Amniotic epithelial cell (primary cell): Measurements from ENCODE around the gene HECA.
"Not testable (repeated sequence)": the region's sequence is repeated elsewhere in the genome, so short reads cannot be mapped to it uniquely, and the experiment has no call there.

Experiments used
- DNase-seq: peaks from one replicate; pipeline ENCODE4 v3.0.0-alpha.2; 2010; ENCODE audit warnings: low read depth

Gene HECA

DNA sequence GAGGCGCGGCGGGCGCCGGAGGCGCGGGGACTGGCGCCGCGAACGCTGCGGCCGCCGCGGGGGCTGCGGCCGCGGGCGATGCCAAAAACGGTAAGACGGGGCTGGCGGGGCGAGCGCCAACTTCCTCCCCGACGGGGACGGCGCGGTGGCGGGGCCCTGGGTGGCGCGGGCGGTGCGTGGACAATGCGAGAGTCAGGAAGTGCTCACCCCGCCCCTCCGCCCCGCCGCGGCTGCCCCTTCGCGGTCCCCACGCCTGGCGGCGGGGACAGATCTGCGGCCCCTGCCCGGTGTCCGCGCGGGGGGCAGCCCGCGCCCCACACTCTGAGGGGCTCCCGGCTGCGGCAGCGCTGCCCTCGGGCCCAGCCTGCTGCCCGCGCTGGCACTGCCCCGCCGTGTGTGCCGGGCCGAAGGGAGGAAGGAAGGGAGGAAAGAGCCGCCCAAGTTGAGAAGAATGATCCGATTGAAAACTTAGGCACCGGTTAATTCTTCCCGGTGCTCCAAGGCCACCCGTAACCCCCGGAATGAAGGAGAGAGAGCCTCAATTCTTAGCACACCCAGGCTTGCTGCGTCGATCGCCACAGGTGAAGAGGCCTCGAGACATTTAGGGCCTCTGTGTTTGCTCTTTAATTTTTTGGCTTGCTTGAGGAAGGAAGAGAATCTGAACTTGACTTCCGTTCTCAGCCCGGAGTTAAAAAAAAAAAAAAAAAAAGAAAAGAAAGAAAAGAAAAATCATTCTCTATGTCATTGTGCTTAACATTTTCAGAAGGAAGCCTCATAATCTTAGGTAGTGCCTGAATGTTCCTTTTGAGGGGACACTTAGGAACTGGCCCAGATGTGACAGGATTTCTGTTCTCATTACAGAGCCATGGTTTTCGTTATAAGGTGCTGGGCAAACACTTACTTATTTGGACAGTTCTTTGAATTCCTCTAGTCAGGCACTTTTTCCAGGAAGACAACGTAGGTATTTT is 982 bp downstream of the HECA start:
- no peak for DNase-seq

DNA sequence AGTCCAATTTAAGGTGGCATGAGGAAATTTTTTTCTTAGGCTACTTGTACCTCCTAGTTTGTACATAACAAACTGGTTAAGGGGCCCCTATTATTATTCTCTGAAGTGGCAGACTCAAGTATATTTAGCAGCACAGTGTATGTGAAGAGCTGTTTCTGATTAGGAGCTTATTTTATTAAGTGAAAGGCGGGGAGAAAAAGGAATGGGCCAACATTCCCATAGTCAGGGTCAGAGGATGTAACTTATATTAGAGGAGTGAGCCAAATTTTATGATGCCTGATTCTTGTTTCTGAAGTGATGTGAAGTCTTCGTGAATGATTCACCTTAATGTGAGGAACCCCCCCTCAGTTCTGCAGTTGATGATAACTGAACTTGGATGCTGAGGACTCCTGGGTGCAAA is 2.8 kb downstream of the HECA start:
- DNase-seq: no peak

DNA sequence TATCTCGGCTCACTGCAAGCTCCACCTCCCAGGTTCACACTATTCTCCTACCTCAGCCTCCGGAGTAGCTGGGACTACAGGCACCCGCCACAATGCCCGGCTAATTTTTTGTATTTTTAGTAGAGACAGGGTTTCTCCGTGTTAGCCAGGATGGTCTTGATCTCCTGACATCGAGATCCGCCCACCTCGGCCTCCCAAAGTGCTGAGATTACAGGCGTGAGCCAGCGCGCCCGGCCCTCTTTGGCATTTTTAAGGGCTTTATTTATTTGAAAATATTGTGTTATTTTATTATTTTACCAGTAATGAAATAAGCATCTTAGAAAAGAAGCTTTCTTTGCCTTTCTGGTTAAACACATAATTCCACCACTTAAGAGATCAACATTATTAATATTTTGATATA is 6.0 kb downstream of the HECA start:
- not testable (repeated sequence) for DNase-seq

DNA sequence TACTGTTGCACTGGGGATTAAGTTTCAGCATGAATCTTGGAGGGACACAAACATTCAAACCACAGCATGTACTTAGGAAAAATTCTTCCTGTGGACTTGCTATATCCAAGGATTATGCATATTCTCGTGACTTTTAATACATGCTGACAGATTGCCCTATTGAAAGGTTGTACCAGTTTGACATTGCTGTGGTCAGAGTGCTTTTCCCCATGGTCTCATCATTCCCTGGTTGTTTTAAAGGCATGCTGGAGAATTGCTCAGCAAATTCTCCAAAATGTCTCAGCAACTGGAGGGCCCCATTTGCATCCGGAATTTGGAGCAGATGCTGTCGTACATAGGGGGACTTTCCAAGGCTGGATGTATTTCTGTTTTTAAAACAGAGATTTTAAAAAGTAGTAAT is 7.4 kb downstream of the HECA start:
- DNase-seq: no peak

DNA sequence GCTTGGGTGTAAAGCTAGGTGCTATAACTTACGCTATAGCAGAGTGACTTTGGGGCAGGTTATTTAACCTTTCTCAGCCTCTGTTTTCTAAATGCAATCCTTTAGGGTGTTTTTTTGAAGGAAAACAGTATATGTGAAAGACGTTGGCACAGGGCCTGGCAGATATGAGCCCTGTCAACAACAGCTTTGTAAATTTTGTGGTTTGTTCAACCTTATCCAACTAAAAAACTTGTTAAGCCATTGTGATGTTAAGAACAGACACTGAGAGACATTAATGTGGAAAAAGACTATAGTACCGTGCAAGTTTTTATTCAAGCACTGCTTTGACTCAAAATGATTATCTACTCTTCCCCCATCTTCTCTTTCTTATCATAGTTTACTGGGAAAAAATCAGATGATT is 8.2 kb downstream of the HECA start:
- DNase-seq: no peak

DNA sequence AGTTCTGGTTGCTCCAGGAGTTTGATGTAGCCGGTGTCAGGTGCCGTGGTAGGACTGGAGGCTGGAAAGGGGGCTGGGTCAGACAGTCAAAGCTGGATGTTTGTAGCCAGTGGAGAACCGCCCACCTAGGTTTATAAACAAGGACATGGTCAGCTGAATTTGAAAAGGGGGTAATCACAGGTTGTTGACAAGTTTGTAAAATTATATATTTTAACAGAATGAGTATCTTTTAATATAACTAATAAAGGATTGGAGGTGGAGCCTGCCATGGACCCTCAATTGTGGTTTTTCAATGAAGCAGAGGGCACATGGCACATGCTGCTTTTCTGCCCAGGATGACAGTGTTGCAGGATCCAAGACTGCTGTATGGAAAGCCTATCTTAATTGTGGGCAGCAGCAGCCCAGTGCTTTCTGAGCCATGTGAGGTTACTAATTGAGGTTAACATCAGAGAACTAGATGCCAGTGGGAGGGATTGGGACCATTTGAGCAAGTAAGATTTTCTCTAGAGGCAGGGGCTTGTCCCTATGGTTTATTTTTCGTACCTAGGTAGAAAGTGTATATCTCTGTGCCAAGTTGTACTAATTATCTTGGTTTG is 9.7 kb downstream of the HECA start:
- no peak for DNase-seq

DNA sequence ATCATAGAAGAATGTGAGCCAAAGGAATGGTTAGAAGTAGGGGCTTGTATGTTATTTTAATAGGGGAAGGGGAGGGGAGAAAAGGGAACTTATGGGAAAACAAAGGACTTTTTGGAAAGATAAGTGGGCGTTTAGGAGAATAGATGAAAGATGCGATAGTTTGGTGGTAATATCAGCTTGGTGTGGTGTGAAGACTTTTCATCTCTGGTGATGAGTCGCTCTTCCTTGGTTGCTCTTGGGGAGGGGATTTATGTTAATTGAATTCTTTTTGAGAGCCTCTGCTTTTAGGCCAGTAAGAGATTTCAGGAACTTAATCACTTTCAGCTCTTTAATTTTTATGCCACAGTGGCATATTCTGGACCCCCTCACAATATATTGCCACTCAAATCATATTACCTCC is 10.8 kb downstream of the HECA start:
- DNase-seq: no peak

DNA sequence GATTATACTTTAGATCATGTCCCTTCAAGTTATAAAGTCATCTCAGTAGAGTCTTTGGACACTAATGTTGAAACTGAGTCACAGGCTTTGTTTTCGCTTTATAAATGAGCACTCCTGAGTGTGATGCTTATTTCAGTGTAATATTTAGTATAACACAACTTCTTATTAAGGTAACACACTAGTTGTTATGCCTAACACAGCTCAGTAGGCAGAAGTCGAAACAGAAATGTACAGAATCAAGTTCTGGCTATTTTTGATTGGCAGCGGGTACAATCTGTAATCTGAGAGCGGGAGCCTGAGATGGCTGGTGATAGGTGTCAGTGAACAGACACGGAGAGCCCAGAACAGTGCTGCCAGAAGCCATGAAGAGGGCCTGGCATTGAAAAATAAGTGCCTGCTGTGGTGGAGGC is 11.4 kb downstream of the HECA start:
- no peak for DNase-seq

DNA sequence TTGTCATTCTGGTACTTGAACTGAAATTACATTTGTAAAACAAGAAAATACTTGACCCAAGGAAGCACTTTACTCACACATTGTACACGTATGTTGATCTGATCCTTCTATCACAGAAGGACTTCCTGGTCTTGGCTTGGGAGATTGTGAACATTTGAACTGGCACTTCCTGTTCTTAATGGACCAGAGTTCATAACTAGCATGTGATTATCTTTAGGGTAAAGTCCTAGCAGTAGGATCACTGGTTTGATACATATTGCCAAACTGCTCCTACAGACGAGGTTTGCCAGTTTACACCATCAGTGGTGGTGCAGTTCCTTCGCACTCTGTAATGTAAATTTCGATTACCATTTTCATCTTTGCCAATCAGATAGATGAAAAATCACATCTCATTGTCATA is 12.7 kb downstream of the HECA start:
- no peak for DNase-seq

DNA sequence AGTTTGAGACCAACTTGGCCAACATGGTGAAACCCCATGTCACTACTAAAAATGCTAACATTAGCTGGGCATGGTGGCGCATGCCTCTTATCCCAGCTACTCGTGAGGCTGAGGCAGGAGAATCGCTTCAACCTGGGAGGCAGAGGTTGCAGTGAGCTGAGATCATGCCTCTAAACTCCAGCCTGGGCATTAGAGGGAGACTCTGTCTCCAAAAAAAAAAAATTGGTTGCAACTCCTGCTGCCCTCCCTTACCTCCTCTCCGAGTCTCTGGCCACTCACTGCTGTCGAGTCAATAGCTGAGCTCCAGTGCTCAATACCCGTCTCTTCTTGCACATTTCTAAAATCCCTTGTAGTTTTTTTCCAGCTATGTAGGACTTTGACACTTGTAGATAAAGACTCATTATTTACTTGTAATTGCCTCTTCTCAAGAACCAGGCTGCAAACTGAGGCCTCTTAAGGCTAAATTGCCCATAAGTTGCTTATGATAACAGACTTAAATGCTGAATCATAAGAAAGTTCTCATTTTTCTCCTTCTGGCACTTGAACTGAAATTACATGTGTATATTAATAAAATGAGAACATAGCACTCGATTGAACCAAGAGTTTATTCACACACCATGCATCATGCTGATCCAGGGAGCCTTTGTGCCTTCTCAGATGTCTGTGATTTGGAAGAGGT is 13.8 kb downstream of the HECA start:
- DNase-seq: no peak

DNA sequence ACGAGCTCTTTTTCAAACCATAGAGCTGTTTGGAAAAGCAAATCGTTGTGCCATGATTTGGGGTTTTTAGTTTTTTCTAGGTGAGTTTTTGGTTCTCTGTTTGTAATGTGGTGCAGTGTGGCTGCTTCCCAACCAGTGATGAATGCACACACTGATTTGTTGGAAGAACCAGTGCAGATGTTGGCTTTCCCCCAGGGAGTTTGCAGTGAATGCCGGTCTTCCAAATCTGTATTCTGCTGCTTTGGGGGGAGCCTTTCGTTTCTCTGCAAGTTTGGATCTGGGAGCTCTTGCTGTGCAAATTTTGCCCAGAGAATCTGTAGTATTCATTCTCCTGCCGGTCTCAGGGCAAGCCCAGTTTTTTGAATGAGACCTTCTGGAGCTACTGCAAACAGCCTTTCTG is 14.5 kb downstream of the HECA start:
- no peak for DNase-seq

DNA sequence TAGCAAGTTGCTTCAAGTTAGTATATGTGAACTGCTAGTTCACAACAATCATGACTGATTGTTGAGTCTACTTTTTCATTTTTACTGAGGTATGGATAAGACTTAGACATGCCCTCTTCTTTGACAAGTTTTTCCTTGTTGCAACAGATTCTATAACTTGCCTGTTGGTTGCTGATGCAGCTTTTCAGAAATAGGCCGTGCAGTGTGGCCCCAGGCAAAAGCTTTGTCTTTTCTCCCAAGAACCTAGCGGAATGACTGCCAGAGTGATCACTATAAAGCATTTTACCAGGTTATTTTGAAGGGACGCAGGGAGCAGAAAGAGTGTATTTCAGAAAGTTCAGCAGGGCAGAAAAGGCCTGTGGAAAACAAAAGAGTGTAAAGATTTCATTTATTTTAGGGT is 16.0 kb downstream of the HECA start:
- DNase-seq: no peak

DNA sequence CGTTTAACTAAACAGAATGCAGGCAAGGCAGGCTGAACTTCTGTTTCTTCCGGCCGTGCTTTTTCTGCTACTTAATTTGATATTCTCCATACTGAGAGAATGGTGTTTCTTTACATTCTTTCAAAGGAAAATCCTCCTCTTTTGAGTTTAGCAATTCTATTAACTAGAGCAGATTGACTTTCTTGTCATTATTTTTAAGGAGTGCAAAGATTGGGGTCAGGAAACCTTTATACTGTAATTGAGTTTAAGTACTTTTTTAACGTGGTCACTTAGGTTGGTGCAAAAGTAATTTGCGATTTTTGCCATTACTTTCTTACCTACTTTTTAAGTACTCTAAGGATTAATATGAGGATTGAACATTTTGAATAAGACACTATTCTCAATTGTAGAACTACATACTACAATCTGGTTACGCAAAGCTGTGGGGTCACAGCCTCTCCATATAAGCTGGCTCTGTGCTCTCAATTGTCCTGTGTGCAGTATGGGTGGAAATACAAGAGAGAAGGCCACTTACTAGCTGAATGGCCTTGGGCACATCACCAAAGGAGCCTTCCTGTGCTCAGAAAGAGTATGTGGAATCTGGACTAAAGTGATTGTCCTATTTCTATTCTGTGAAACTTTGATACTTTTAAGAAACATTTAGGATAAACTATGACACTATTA is 16.7 kb downstream of the HECA start:
- no peak for DNase-seq

DNA sequence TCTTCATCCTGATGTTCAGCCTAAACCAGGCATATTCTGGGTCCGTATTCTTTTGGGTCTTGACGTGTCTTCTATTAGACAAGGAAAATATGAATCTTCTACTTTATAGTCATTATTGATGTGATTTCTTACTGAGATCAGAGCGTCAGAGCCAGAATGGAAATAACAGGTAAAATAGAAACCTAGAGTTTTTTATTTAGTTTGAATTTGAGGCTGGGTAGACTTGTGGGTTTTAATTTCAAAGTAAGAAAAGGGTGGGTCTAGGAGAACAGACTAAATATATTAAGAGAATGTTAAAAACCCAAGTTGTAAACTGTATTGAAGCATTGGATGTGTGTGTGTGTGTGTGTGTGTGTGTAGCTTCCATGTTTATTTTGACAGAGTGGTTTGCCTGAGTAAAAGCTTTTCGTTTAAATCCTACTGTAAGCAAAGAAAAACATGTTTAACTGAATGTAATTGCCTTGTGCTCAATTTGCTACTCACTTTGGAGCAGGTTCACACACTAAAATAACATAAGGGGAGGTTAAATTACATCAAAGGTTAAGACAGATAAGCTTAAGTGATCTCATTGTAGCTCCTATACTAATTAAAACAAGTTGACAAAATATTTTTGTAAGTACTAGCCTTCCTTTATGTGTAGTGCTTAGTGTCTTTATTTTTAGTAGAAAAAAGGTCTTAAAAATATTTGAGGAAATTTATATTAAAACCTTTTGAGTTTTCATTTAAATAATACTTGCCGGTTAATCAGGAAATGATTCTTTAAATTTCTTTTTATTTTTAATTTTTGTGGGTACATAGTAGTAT is 17.4 kb downstream of the HECA start:
- DNase-seq: no peak

DNA sequence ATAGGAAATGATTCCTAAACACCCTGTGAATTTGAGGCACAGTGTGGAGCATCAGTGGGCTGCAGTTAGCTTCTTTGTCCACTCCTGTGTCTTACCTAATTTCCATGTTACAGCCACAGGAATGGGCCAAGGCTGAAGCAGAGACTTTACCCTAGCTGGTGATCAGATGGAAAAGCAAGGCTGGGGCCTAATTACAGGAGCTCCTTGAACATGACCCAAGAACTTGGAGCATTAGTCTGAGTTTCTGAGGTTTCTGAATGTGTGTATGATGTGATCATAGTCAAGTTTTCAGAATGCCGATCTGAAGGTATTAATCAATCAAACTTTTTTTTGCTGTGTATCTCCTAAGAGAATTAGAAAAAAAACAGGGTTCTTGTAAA is 18.0 kb downstream of the HECA start:
- DNase-seq: no peak

DNA sequence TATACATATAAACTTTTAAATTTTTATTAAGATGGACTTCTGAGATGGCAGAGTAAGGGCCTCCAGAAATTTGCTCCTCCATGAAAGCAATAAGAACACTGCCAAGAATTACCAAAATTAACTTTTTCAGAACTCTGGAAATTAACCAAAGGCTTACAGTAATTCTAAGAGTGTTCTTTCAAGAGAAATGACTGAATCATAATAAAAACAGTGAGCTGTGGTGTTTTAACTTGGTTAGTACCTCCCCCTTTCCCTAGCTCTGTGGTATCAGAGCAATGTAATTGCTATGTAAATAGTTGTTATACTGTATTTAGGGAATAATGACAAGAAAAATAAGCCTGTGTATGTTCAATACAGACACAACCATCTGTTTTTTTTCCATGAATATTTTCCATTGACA is 19.0 kb downstream of the HECA start:
- DNase-seq: no peak

DNA sequence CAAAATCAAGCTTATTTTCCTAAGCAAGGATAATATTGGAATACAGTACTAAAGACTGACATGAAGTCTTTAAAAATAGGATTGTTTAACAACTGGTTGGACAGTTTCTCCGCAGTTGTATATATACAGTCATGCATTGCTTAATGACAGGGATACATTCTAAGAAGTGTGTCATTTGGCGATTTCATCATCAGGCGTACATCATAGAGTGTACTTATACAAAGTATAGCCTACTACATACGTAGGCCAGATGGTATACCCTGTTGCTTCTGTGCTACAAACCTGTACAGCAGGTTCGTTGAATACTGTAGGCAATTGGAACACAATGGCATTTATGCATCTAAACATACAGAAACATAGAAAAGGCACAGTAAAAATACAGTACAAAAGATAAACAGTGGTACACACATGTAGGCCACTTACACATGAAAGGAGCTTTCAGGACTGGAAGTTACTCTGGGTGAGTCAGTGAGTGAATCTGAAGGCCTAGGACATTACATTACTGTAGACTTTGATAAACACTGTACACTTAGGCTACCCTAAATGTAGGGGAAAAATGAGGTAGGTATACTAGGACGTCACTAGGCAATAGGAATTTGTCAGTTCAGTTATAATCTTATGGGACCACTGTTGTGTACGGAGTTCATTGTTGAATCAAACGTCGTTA is 20.1 kb downstream of the HECA start:
- no peak for DNase-seq

DNA sequence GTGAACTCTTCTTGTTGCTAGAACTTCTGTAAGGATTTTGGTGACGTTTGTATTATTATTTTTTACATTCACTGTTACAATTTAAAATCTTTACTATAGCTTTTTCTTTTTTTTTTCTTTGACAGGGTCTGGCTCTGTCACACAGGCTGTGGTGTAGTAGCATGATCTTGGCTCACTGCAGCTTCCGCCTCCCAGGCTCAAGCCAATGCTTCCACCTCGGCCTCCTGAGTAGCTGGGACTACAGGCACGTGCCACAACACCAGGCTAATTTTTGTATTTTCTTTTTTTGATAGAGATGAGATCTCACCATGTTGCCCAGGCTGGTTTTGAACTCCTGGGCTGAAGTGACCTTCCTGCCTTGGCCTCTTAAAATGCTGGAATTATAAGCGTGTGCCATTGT is 21.2 kb downstream of the HECA start:
- no peak for DNase-seq

DNA sequence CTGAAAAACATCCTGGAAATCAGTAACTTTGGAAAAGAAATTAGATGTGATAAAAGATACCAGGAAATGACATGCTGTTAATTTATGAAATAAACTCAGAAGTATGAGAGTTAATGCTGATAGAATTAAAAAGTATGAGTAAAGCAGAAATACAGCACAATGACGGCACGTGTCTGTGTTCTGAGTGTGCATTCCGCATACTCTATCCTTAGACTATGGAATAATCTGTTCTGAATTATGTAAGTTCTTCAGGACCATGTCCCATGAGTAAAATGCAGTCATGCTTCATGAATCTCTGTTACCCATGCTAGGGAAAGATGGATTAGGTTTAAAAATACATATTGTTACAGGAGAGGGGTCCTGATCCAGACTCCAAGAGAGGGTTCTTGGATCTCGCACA is 21.7 kb downstream of the HECA start:
- no peak for DNase-seq

DNA sequence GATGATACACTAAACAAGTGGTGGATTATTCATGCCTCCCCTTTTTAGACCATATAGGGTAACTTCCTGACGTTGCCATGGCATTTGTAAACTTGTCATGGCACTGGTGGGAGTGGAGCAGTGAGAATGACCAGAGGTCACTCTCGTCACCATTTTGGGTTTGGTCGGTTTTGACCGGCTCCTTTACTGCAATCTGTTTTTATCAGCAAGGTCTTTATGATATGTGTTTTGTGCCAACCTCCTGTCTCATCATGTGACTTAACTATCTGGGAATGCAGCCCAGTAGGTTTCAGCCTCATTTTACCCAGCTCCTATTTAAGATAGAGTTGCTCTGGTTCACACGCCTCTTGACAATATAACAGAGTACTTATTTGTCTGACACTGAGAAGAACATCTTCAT is 22.2 kb downstream of the HECA start:
- DNase-seq: not testable (repeated sequence)

DNA sequence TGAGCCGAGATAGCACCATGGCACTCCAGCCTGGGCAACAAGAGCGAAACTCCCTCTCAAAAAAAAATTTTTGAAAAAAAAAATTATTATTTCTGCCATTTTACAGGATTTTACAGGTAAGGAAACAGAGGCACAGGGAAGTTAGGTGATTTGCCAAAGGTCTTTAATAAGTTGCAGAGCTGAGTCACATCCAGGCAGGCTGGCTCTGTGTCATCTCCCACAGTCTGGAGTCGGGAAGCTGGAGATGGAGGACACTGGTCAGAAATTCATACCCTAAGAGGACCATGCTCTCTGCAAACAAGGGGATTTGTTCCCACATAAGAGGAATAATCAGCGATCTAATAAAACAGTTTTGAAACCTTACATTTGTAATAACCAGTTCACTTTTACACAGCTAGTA is 24.1 kb downstream of the HECA start:
- DNase-seq: no peak
